Vagina (tissue), 2 donors: ENCODE results near the gene RALGDS.
"Not testable (repeated sequence)": the region's sequence is repeated elsewhere in the genome, so short reads cannot be mapped to it uniquely, and the experiment has no call there.

ENCODE experiments used
- CTCF ChIP-seq, 3 experiments: fragments of 450-650 bp in 2 of 3; fragments of 200-600 bp in 1 of 3; sonication (generic) in 1 of 3; IDR thresholded peaks; one replicate each; pipeline ENCODE4 v1.5.1; 2017 to 2019; ENCODE audit warnings: antibody characterized with exemption in 3 of 3, mild to moderate bottlenecking in 2 of 3, moderate library complexity in 2 of 3
- POLR2A ChIP-seq, 2 donors: fragments of 450-650 bp; IDR thresholded peaks; one replicate each; pipeline ENCODE4 v1.6.1; 2017; ENCODE audit warnings: antibody characterized with exemption in 2 of 2, mild to moderate bottlenecking in 2 of 2, moderate library complexity in 2 of 2

DNA sequence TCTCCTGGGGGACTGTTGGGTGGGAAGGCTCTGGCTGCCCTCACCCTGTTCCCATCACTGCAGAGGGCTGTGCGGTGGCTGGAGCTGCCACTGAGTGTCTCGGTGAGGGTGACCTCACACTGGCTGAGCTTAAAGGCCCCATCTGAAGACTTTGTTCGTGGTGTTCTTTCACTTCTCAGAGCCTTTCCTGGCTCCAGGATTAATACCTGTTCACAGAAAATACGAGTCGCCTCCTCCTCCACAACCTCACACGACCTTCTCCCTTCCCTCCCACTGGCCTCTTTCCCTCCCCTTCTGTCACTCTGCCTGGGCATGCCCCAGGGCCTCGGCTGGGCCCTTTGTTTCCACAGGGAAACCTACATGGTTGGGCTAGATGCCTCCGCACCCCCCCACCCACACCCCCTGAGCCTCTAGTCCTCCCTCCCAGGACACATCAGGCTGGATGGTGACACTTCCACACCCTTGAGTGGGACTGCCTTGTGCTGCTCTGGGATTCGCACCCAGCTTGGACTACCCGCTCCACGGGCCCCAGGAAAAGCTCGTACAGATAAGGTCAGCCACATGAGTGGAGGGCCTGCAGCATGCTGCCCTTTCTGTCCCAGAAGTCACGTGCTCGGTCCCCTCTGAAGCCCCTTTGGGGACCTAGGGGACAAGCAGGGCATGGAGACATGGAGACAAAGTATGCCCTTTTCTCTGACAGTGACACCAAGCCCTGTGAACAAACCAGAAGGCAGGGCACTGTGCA, 59.8 kb downstream of the RALGDS start:
- not testable (repeated sequence) for TF ChIP-seq CTCF, POLR2A (IDR thresholded peaks at IDR 0.05)
